ENCODE measurements around the gene LRBA. TPM values are rescaled to one million over a fixed set of nuclear protein-coding genes. Genes with fewer than 3 reads are reported as not detected.
"Not testable (repeated sequence)": the region's sequence is repeated elsewhere in the genome, so short reads cannot be mapped to it uniquely, and the experiment has no call there.

LRBA gene
- total and polyA plus RNA-seq, 12 donors = 6.2 to 31.2 (median 23.9) TPM

GRCh38 chr4:150743564-150744342 lies 271.3 kb downstream of the LRBA start:
- intact Hi-C loops (cut with DNase I) = no loop called here
- Histone ChIP-seq H3K27me3 (no peaks in the 10 kb centered on the region), H3K4me1 (no peaks in the 10 kb centered on the region), H3K36me3 (peaks cover 0 to 4% (median 0%) of the 10 kb centered on the region in 9 donors), H3K9me3 (peaks cover 0 to 19% (median 8%) of the 10 kb centered on the region in 11 donors), H3K4me3 (no peak overlapping the region), H3K27ac (no peak overlapping the region)
- DNase-seq (no peak), ATAC-seq (no peak)
- TF ChIP-seq, protein P1, sequence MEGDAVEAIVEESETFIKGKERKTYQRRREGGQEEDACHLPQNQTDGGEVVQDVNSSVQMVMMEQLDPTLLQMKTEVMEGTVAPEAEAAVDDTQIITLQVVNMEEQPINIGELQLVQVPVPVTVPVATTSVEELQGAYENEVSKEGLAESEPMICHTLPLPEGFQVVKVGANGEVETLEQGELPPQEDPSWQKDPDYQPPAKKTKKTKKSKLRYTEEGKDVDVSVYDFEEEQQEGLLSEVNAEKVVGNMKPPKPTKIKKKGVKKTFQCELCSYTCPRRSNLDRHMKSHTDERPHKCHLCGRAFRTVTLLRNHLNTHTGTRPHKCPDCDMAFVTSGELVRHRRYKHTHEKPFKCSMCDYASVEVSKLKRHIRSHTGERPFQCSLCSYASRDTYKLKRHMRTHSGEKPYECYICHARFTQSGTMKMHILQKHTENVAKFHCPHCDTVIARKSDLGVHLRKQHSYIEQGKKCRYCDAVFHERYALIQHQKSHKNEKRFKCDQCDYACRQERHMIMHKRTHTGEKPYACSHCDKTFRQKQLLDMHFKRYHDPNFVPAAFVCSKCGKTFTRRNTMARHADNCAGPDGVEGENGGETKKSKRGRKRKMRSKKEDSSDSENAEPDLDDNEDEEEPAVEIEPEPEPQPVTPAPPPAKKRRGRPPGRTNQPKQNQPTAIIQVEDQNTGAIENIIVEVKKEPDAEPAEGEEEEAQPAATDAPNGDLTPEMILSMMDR (IDR thresholded peaks at IDR 0.05) = no peak
- 62 to 70% methylated on average over 2 of the region's 2 CpGs for WGBS, 2 donors

- H3K36me3 ChIP-seq; intact Hi-C loops (cut with DNase I); DNase-seq; H3K4me1 ChIP-seq; ATAC-seq; H3K4me3 ChIP-seq; H3K27ac ChIP-seq; H3K27me3 ChIP-seq: not testable (repeated sequence)
- peaks cover 0 to 19% (median 8%) of the 10 kb centered on the region in 11 donors for H3K9me3 ChIP-seq
- WGBS, 2 donors = 78 to 92% methylated on average over 6 of the region's 6 CpGs
Observed at GRCh38 chr4:150742930-150743329, 272.2 kb downstream of the LRBA start.

GRCh38 chr4:150739591-150739990 lies 275.5 kb downstream of the LRBA start:
- Histone ChIP-seq H3K27me3 (no peaks in the 10 kb centered on the region), H3K4me3 (no peak overlapping the region), H3K36me3 (peaks cover 0 to 6% (median 0%) of the 10 kb centered on the region in 9 donors), H3K4me1 (no peaks in the 10 kb centered on the region), H3K9me3 (peaks cover 0 to 19% (median 8%) of the 10 kb centered on the region in 11 donors), H3K27ac (no peak overlapping the region)
- intact Hi-C loops (cut with DNase I) = no loop called here
- ATAC-seq (no peak), DNase-seq (no peak)
- TF ChIP-seq, protein P1 (IDR thresholded peaks at IDR 0.05) = no peak
- WGBS, 2 donors = 79 to 83% methylated on average over 3 of the region's 3 CpGs

- Histone ChIP-seq H3K27me3 (no peaks in the 10 kb centered on the region), H3K4me1 (peaks cover 0 to 20% (median 15%) of the 10 kb centered on the region in 9 donors), H3K36me3 (peaks cover 0 to 14% (median 4%) of the 10 kb centered on the region in 9 donors), H3K4me3 (no peak overlapping the region), H3K9me3 (peaks cover 0 to 25% (median 12%) of the 10 kb centered on the region in 11 donors), H3K27ac (no peak overlapping the region)
- ATAC-seq (no peak), DNase-seq (no peak)
- TF ChIP-seq, protein P1 (IDR thresholded peaks at IDR 0.05) = no peak
- WGBS, 2 donors = 74 to 81% methylated on average over 4 of the region's 4 CpGs
- intact Hi-C loops (cut with DNase I) = loop anchor here in 1 of 10 donors (10.0 kb wide), 1 partner anchor 139 kb away; no protein-coding TSS in a partner anchor
Observed at GRCh38 chr4:150725957-150726523, 289.0 kb downstream of the LRBA start.
